ENCODE measurements around the gene TF.

The TF gene

DNA sequence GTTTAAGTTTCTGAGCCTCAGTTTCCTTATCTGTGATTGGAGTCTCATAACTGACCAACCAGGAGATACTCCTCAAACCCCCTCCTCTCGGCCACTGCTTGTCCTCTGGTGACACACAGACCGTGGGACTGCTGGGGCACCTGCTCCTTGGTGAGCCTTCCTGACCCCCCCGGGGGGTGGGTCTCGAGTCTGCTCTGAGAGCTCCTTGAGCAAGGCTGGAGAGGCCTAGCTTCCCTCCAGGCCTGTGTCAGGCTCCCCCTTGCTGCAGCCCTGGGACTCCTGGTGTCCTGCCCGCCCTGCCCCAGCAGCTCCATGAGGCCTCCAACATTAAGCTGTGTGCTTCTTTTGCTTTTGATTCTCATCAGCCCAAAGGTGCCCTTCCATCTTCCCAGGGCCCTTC lies 87.1 kb downstream of the TF start:
- H3K36me3 ChIP-seq (ENCODE audit: low read length): no peaks in the 10 kb centered on the region

DNA sequence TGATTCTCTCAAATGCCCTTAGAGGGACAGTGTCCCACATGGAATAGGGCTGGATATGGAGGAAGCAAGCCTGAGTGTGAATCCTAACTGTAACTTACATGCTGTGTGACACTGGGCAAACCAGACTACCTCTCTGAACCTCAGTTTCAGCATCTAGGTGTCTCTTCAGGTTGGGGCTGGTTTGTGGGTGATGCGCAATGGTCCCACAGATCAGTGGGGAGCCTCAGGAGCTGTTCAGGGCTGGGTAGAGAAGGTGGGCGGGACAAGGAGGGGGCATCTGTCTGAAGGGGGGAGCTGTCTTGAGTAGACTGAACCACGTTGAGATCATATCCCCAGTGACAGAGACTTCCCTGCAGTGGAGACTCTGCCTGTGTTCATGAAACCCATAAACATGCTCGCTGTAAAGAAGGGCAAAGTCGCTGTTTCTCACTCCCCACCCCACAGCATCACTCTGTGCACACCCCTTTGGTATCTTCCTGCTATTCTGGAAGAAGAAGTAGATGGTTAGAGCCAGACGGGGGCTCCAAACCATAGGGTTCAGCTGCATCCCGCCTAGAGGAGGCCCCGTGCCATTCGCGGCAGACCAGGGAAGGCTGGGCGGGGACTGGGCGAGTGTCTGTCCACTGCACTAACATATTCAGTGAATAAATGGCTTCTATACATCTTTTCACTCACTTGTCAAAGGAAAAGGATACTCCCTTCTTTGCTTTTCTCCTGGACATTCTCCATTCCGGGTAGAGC lies 87.9 kb downstream of the TF start:
- Histone ChIP-seq H3K9me2 (replicated peaks; ENCODE audit: insufficient read depth, low read length) (no peaks in the 10 kb centered on the region), H3K4me3 (ENCODE audit: insufficient read depth, low read length, poor library complexity, severe bottlenecking) (no peak overlapping the region), H4K20me1 (ENCODE audit: low read depth, low read length) (no peaks in the 10 kb centered on the region), H3F3A (ENCODE audit: insufficient read depth) (no peaks in the 10 kb centered on the region), H3K27me3 (ENCODE audit: low read length) (no peaks in the 10 kb centered on the region), H3K79me2 (ENCODE audit: insufficient read depth, low read length) (no peaks in the 10 kb centered on the region), H3K27ac (ENCODE audit: low read depth, low read length) (no peak overlapping the region), H3K36me3 (ENCODE audit: low read length) (no peaks in the 10 kb centered on the region), H3K9me3 (ENCODE audit: insufficient read depth, low read length) (no peaks in the 10 kb centered on the region), H2AFZ (ENCODE audit: low read depth, low read length, severe bottlenecking) (no peak overlapping the region), H3K4me2 (ENCODE audit: low read depth, low read length, poor library complexity, severe bottlenecking) (no peak overlapping the region), H3K9ac (ENCODE audit: low read length) (no peak overlapping the region)
- TF ChIP-seq, protein P1, sequence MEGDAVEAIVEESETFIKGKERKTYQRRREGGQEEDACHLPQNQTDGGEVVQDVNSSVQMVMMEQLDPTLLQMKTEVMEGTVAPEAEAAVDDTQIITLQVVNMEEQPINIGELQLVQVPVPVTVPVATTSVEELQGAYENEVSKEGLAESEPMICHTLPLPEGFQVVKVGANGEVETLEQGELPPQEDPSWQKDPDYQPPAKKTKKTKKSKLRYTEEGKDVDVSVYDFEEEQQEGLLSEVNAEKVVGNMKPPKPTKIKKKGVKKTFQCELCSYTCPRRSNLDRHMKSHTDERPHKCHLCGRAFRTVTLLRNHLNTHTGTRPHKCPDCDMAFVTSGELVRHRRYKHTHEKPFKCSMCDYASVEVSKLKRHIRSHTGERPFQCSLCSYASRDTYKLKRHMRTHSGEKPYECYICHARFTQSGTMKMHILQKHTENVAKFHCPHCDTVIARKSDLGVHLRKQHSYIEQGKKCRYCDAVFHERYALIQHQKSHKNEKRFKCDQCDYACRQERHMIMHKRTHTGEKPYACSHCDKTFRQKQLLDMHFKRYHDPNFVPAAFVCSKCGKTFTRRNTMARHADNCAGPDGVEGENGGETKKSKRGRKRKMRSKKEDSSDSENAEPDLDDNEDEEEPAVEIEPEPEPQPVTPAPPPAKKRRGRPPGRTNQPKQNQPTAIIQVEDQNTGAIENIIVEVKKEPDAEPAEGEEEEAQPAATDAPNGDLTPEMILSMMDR (IDR thresholded peaks at IDR 0.05; ENCODE audit: insufficient read depth, low read length, poor library complexity, severe bottlenecking): no peak
- no peak for TF ChIP-seq EZH2phosphoT487 (conservative IDR thresholded peaks at IDR 0.05; ENCODE audit: low read length)

More for the DNA sequence above, 87.1 kb downstream of the TF start:
- Histone ChIP-seq H3K9ac (ENCODE audit: low read length) (no peak overlapping the region), H3K27ac (ENCODE audit: low read depth, low read length) (no peak overlapping the region), H2AFZ (ENCODE audit: low read depth, low read length, severe bottlenecking) (no peak overlapping the region), H3K4me2 (ENCODE audit: low read depth, low read length, poor library complexity, severe bottlenecking) (no peak overlapping the region), H3K9me3 (ENCODE audit: insufficient read depth, low read length) (no peaks in the 10 kb centered on the region), H4K20me1 (ENCODE audit: low read depth, low read length) (no peaks in the 10 kb centered on the region), H3K4me3 (ENCODE audit: insufficient read depth, low read length, poor library complexity, severe bottlenecking) (no peak overlapping the region), H3K79me2 (ENCODE audit: insufficient read depth, low read length) (no peaks in the 10 kb centered on the region), H3F3A (ENCODE audit: insufficient read depth) (no peaks in the 10 kb centered on the region), H3K27me3 (ENCODE audit: low read length) (no peaks in the 10 kb centered on the region), H3K9me2 (replicated peaks; ENCODE audit: insufficient read depth, low read length) (no peaks in the 10 kb centered on the region)
- TF ChIP-seq EZH2phosphoT487 (conservative IDR thresholded peaks at IDR 0.05; ENCODE audit: low read length): no peak
- TF ChIP-seq, protein P1 (IDR thresholded peaks at IDR 0.05; ENCODE audit: insufficient read depth, low read length, poor library complexity, severe bottlenecking): no peak

DNA sequence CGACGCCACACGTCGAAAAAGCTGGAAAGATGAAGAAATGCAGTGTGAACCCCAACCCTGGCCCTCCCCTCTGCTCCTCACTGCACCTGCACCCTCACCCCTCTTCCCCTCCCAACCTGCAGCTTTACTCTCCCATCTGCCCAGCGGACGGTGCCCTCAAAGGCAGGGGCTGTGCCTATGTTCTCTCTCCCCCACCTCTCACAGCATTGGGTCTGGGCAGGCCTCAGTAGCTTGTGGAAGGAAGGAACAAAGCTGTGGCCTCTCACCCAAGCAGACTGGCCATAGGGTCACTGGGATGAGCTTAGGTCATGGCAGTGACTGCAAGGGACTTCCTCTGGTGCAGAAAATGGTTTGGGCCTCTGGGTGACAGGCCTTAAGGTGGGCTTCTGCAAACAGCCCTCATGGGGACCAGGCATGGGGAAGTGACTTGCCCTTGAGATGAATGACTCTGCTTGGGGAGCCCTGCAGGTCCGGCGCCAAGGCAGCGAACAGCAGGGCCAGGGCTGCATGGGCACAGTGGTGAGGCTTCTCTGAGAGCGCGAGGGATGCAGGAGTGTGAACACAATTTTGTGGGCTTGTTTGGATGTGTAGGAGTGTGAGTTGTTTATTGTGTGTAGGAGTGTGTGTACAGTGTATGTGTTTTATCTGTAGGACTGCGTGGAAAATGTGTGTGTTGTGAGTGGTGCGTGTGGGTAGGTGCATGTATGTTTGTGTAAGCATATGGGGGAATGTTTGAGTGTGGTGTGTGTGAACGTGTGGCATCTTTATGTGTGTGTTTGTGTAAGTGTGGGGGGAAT lies 88.6 kb downstream of the TF start:
- Histone ChIP-seq H3K9me2 (replicated peaks; ENCODE audit: insufficient read depth, low read length) (no peaks in the 10 kb centered on the region), H3K4me3 (ENCODE audit: insufficient read depth, low read length, poor library complexity, severe bottlenecking) (no peak overlapping the region), H4K20me1 (ENCODE audit: low read depth, low read length) (no peaks in the 10 kb centered on the region), H3K27ac (ENCODE audit: low read depth, low read length) (no peak overlapping the region), H3K9ac (ENCODE audit: low read length) (no peak overlapping the region), H2AFZ (ENCODE audit: low read depth, low read length, severe bottlenecking) (no peak overlapping the region), H3K79me2 (ENCODE audit: insufficient read depth, low read length) (no peaks in the 10 kb centered on the region), H3K9me3 (ENCODE audit: insufficient read depth, low read length) (no peaks in the 10 kb centered on the region), H3F3A (ENCODE audit: insufficient read depth) (no peaks in the 10 kb centered on the region), H3K36me3 (ENCODE audit: low read length) (no peaks in the 10 kb centered on the region), H3K27me3 (ENCODE audit: low read length) (no peaks in the 10 kb centered on the region), H3K4me2 (ENCODE audit: low read depth, low read length, poor library complexity, severe bottlenecking) (no peak overlapping the region)
- TF ChIP-seq EZH2phosphoT487 (conservative IDR thresholded peaks at IDR 0.05; ENCODE audit: low read length): no peak
- TF ChIP-seq, protein P1 (IDR thresholded peaks at IDR 0.05; ENCODE audit: insufficient read depth, low read length, poor library complexity, severe bottlenecking): no peak
